Heart right ventricle (tissue), 16 donors: Measurements from ENCODE around the gene IZUMO4. TPM values are rescaled to one million over a fixed set of nuclear protein-coding genes. Genes with fewer than 3 reads are reported as not detected.

ENCODE experiments used
- ATAC-seq, 8 donors: fragments of 200-7000 bp; cut with Tn5 transposase; one replicate each; pipeline ENCODE4 v1.9.1; 2020; ENCODE audit warnings: mild to moderate bottlenecking in 8 of 8, moderate library complexity in 8 of 8, moderate number of reproducible peaks in 1 of 8
- DNase-seq, 2 donors: peaks; one replicate each; pipeline ENCODE4 v3.0.0-alpha.2; 2020
- H3K27ac ChIP-seq, 10 donors: fragments of 200-600 bp; sonication (generic) in 2 of 10; one replicate each; pipeline versions ENCODE4 v1.5.0 to v1.8.0; 2020 to 2022; ENCODE audit warnings: mild to moderate bottlenecking in 3 of 10
- H3K27me3 ChIP-seq, 7 donors: fragments of 200-600 bp; one replicate each; pipeline ENCODE4 v1.8.0; 2021 to 2022; ENCODE audit warnings: mild to moderate bottlenecking in 2 of 7
- H3K36me3 ChIP-seq, 9 donors: fragments of 200-600 bp; sonication (generic) in 1 of 9; one replicate each; pipeline versions ENCODE4 v1.5.0 to v1.8.0; 2020 to 2022; ENCODE audit warnings: mild to moderate bottlenecking in 2 of 9
- H3K4me1 ChIP-seq, 9 donors: fragments of 200-600 bp; sonication (generic) in 1 of 9; one replicate each; pipeline versions ENCODE4 v1.5.0 to v1.8.0; 2020 to 2022; ENCODE audit warnings: mild to moderate bottlenecking in 4 of 9
- H3K4me3 ChIP-seq, 10 donors: fragments of 200-600 bp; sonication (generic) in 2 of 10; one replicate each; pipeline versions ENCODE4 v1.5.0 to v1.8.0; 2020 to 2022; ENCODE audit warnings: mild to moderate bottlenecking in 7 of 10, moderate library complexity in 2 of 10
- H3K9me3 ChIP-seq, 11 donors: fragments of 200-600 bp in 10 of 11; sonication (generic) in 2 of 11; one replicate each; pipeline versions ENCODE4 v1.5.0 to v1.8.0; 2013 to 2022; ENCODE audit warnings: mild to moderate bottlenecking in 2 of 11, control low read depth in 1 of 11, moderate library complexity in 1 of 11
- CTCF ChIP-seq, 9 donors: fragments of 200-600 bp; sonication (generic) in 2 of 9; IDR thresholded peaks; one replicate each; pipeline versions ENCODE4 v1.5.0 to v1.8.0; 2021 to 2022; ENCODE audit warnings: antibody characterized with exemption in 9 of 9, mild to moderate bottlenecking in 5 of 9, moderate library complexity in 1 of 9
- WGBS, 2 donors: extraction: QIAGEN DNeasy Blood & Tissue Kit; methylation state at CpG; one replicate each; pipeline ENCODE4 v1.1.7; 2013; ENCODE audit warnings: inconsistent platforms in 1 of 2; 5-methylcytosine and 5-hydroxymethylcytosine counted together
- intact Hi-C, 10 donors: fragments of 100-400 bp; cut with DNase I; formaldehyde crosslinking; loops; one replicate each; pipeline versions ENCODE4 v1.11.1 to v1.14.2; 2022
- polyA plus RNA-seq, 2 donors: library from polyadenylated mRNA; stranded (reverse); fragments of 200-250 nt; gene quantifications; one replicate each; pipeline ENCODE4 v1.2.3, GENCODE V29; 2013
- total RNA-seq, 10 donors: library from RNA; stranded (reverse); fragmentation: NEBNext Ultra II Directional in 3 of 10; extraction: Animal tissue kit (Norgen Biotek cat#: 25700) in 3 of 10; gene quantifications; one replicate each; pipeline versions ENCODE4 v1.2.1 to v1.2.4, GENCODE V29; 2021 to 2023
- donor health status: Arrhythmogenic right ventricular cardiomyopathy.
- donor health status: ischemic (EF 13 %, LVEDD 7.1; RV severe dilation, severe dysfunction).
- donor health status: healthy with polysubstance abuse.
- donor health status: DM: no; HTN: yes; CAD: no.
- donor health status: DM: no; HTN: no; CAD: no.
- donor health status: ischemic (EF 25% LVEDD 6.9; RV normal size, moderate dysfunction).
- donor health status: ischemic (EF 25% LVEDD 5.7; RV mildly dilated, moderate dysfunction).
- donor health status: healthy.
- donor health status: DM: yes; HTN: yes; CAD: no.
- donor health status: Ischemic cardiomyopathy.
- donor health status: ischemic (EF 35%, LVEDD 5.7; RV mildly dilated, moderate dysfunction).
- donor health status: nonischemic (EF 11% LVEDD 7.7; RV severe dilation, severe dysfunction).
- donor health status: DM: yes; HTN: yes; CAD: no.
- donor health status: PGD.
- donor health status: ischemic (EF 29% LVEDD 5.4; RV normal size, mild dysfunction).
- donor health status: nonischemic (EF 23%, LVEDD 6.1; RV moderate dilation, normal function).

IZUMO4 gene
- total and polyA plus RNA-seq, 12 donors, result 1.2 to 13.1 (median 2.7) TPM

GRCh38 chr19:2117215-2117960, 20.7 kb downstream of the IZUMO4 start:
- peaks cover 29 to 100% (median 97%) of the 10 kb centered on the region in 9 donors for H3K36me3 ChIP-seq
- no peak overlapping the region for H3K27ac ChIP-seq
- ATAC-seq (no peak), DNase-seq (peak in 1 of 2 donors; percentile 6)
- intact Hi-C loops, result no loop called here
- H3K4me3 ChIP-seq, result no peak overlapping the region
- TF ChIP-seq CTCF (IDR thresholded peaks at IDR 0.05), result no peak
- 93 to 94% methylated on average over 27 of the region's 27 CpGs for whole genome bisulfite sequencing, 2 donors
- H3K9me3 ChIP-seq, result no peaks in the 10 kb centered on the region
- no peaks in the 10 kb centered on the region for H3K27me3 ChIP-seq
- peaks cover 0 to 6% (median 0%) of the 10 kb centered on the region in 9 donors for H3K4me1 ChIP-seq

GRCh38 chr19:2118438-2118837, 21.7 kb downstream of the IZUMO4 start:
- H3K27ac ChIP-seq, result no peak overlapping the region
- TF ChIP-seq CTCF (IDR thresholded peaks at IDR 0.05), result no peak
- no peaks in the 10 kb centered on the region for H3K27me3 ChIP-seq
- H3K4me3 ChIP-seq, result no peak overlapping the region
- no peak for ATAC-seq
- WGBS, 2 donors, result 93 to 94% methylated on average over 18 of the region's 18 CpGs
- intact Hi-C loops, result no loop called here
- DNase-seq, result peak in 1 of 2 donors; percentile 7
- H3K36me3 ChIP-seq, result peaks cover 33 to 100% (median 97%) of the 10 kb centered on the region in 9 donors
- no peaks in the 10 kb centered on the region for H3K4me1 ChIP-seq
- H3K9me3 ChIP-seq, result no peaks in the 10 kb centered on the region

GRCh38 chr19:2119921-2120785, 23.4 kb downstream of the IZUMO4 start:
- WGBS, 2 donors, result 92% methylated on average over 31 of the region's 31 CpGs
- Histone ChIP-seq H3K36me3 (peaks cover 23 to 100% (median 84%) of the 10 kb centered on the region in 9 donors), H3K27me3 (no peaks in the 10 kb centered on the region), H3K9me3 (no peaks in the 10 kb centered on the region), H3K27ac (no peak overlapping the region), H3K4me1 (no peaks in the 10 kb centered on the region), H3K4me3 (no peak overlapping the region)
- DNase-seq (peak in 1 of 2 donors; percentile 7), ATAC-seq (no peak)
- intact Hi-C loops, result no loop called here
- TF ChIP-seq CTCF (IDR thresholded peaks at IDR 0.05), result no peak

- TF ChIP-seq CTCF (IDR thresholded peaks at IDR 0.05), result no peak
- Histone ChIP-seq H3K4me1 (no peaks in the 10 kb centered on the region), H3K9me3 (no peaks in the 10 kb centered on the region), H3K36me3 (peaks cover 19 to 100% (median 83%) of the 10 kb centered on the region in 9 donors), H3K4me3 (no peak overlapping the region), H3K27me3 (no peaks in the 10 kb centered on the region), H3K27ac (no peak overlapping the region)
- no peak for ATAC-seq
- intact Hi-C loops, result no loop called here
- DNase-seq, result peak in 1 of 2 donors; percentile 10
- 94 to 96% methylated on average over 26 of the region's 26 CpGs for WGBS, 2 donors
Observed at GRCh38 chr19:2120821-2121220, 24.1 kb downstream of the IZUMO4 start.
